LHCN-M2 (cell line): ENCODE measurements around the gene ST3GAL2. TPM values are rescaled to one million over a fixed set of nuclear protein-coding genes. Genes with fewer than 3 reads are reported as not detected.
A peak's percentile ranks its signal among the peaks of the same experiment; 100 is the strongest.
"Not testable (repeated sequence)": the region's sequence is repeated elsewhere in the genome, so short reads cannot be mapped to it uniquely, and the experiment has no call there.

Experiments used
- DNase-seq: peaks from one replicate; pipeline ENCODE4 v3.0.0-alpha.2; 2012; ENCODE audit warnings: low read depth
- total RNA-seq: library from RNA; depleted of rRNA; stranded (reverse); fragments of >200 nt; gene quantifications from 2 replicates; pipeline ENCODE4 v1.2.3, GENCODE V29; 2014

ST3GAL2 gene
- total RNA-seq, 1 experiment from 2014 or later: 23.0 TPM

DNA sequence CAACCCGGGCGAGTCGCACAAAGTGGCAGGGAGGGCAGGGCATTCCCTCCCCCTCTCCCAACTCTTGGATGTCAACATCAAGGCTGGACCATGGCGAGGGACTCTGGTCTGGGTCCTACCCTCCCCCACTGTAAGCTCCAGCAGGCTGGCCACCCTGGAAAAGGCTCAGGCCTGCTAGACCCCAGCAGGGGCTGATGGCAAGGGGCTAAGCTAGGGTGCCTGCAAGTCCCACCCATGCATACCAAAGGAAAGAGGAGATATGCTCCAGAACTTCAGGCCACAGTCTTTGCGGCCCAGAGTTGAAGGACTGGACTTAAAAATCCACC is 19.9 kb downstream of the ST3GAL2 start:
- DNase-seq: no peak

DNA sequence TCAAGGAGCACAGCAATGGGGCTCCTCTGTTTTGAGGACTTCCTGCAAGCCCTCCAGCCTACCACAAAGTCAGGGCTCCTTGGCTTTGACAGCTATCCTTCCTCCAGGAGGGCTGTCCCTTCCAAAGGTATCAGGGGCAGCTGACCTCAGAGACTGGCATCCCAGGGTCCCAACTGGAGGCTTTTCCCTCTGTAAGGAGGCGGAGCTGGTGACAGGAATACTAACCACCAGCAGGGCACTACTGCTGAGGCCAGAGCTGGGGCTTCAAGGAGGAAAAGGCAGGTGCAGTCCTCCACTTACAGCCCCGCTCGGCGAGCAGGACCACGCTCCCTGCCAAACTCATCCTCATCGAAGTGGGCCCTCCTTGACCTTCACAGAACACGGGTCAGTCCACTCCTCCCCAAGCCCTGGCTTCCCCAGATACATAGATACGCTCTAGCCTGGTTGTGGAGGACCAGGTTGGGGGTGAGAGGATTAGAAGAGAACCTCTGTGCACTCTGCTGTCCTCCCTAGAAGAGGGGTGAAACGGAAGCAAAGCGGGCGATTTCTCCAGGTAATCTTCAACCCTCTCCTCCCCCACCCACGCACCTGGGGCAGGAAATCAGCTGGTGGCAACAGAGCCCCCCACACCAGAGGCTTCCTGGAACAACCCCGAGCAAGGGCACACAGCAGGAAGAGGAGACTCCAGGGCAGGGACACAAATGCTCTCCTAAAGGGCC is 20.5 kb downstream of the ST3GAL2 start:
- no peak for DNase-seq

DNA sequence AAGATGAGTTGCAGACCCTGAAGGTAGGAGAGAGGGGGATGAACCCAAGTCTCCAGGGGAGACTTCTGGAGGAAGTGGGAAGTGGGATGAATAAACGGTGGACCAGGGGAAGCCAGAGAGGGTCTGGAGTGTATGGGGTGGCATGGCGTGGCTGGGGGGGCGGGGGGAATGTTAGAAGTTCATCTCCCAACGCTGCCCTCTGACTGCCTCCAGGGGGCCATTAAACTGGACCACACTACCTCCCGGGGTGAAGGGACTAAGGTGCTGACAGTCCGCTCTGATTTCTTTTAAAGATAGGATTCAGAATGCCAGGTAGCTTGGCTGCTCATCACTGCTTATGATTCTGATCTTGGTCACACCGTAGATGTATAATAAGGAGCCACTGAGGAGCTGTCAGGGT is 21.2 kb downstream of the ST3GAL2 start:
- no peak for DNase-seq

DNA sequence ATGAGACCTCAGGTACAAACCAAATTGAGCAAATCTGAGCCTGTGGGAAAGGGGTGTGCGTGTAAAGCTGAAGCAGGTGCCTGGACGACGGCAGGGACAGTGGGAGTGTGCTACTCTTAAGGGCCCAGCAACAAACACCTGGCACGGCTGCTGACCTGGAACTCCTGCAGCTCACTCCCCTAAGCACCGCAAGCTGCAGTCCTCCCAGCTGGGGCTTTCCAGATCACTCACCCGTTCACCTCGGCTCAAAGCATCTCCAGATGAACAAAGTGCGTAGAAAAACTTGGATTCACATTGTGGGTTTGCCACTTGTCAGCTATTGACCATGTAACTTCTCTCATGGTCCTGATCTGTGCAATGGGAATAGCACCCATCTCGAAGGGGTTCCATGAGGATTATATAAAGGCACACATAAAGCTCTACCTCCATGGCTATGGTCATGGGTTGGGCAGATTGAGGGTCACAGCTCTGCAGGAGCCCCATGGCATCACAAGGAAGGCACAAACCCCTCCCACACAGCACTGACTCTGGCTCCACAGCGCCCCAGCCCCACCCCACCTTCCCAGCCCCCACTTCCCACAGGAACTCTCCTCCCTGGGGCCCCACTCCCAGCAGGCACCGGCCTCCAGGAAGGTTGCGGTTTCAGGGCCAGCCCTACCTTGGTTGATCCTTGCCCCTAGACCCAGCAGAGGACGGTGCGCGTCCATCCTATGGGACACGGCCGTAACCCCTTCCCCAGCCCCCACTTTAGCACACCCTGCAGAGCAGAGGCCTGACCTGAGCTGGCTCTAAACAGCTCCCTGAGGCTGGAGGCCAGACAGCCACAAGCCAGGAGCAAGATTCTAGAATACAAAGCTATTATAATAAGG is 21.9 kb downstream of the ST3GAL2 start:
- DNase-seq: no peak

DNA sequence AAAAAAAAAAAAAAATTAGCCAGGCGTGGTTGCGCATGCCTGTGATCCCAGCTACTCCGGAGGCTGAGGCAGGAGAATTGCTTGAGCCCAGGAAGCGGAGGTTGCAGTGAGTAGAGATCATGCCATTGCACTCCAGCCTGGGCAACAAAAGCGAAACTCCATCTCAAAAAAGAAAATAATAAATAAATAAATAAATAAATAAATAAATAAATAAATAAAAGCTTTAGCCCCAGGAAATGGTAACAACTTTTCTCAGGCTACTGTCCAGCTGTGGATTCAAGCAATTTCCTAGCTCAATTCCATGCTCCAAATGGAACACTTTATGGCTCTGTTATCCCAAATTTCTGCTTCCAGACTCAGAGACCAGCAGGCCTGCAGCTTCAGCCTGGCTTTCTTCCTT is 25.3 kb downstream of the ST3GAL2 start:
- DNase-seq: not testable (repeated sequence)

DNA sequence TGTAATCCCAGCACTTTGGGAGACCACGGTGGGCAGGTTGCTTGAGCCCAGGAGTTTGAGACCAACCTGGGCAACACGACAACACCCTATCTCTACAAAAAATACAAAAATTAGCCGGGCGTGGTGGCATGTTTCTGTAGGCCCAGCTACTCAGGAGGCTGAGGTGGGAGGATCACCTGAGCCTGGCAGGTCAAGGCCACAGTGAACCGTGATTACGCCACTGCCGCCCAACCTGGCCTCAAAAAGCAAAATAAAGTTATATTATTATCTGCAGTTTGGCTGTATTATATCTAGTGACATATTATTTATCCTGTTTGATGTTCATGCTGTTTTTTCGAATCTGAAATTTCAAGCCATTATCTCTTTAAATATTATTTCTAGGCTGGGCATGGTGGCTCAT is 26.5 kb downstream of the ST3GAL2 start:
- no peak for DNase-seq

DNA sequence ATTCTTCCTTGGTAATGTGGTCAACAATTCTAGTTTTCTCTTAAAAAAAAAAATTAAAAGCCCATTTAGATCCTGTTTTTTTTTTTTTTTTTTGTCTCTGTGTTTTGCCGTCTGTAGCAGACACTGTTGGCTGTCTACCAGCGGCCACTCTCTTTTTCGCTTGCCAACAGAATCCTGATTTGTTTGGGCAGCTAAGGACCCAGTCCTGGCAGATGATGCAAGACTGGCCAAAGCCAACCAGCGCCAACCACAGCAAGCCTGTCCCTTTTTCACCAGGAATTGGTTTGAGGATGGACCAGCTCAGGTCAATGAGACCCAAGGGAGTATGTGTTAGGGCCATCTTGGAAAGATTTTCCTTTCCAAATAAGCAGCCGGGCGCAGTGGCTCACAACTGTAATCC is 28.2 kb downstream of the ST3GAL2 start:
- DNase-seq: no peak

DNA sequence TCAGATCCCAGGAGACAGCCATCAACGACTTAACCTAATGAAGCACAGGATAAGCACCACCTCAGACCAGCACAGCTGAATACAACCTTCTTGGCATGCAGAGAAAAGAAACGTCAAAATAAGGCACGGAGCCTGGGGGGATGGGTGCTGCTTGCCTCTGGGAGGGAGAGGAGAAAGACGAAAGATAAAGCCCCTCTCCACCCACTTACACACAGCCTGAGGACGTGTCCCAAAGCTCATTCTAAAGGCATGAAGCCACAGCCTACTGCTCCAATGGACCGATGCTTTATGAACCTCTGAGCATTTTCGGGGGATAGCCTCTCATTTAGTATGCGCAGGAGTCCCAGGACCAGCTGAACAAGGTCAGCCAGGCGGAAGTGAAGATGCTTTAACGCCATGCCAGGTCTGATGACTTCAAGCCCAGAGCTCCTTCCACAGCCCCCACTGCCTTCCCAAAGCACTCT is 31.1 kb downstream of the ST3GAL2 start:
- DNase-seq: no peak

DNA sequence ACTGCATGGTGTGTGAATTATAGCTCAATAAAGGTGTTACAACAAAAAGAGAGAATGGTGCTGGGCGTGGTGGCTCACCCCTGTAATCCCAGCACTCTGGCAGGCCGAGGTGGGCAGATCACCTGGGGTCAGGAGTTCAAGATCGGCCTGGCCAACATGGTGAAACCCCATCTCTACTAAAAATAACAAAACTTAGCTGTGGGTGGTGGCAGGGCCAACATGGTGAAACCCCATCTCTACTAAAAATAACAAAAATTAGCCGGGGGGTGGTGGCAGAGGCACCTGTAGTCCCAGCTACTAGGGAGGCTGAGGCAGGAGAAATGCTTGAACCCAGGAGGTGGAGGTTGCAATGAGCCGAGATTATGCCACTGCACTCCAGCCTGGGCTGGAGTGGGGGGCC is 32.8 kb downstream of the ST3GAL2 start:
- DNase-seq: not testable (repeated sequence)

DNA sequence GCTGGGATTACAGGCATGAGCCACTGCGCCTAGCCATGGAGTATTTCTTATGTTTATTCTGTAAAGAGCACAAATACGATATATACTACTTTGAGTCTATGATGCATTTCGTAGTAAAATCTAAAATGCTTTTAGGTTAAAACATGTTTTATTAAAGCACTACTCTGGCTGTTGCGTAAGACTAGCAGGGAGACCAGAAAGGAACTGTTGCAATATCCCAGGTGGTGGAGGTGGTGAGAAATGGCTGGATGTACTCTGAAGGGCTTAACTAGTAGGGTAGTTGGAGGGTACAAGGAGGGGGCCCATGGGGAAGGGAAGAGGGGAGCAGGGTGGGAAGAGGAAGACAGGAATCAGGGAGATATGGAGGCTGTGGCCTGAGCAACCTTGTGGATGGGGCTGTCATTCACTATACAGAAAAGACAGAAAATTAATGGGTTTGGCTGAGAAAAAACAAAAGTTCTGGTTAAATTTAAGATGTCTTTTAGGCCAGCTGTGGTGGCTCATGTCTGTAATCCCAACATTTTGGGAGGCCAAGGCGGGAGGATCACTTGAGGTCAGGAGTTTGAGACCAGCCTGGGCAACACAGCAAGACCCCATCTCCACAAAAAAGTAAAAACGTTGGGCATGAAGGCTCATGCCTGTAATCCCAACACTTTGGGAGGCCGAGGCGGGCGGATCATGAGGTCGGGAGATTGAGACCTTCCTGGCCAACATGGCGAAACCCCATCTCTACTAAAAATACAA is 35.8 kb downstream of the ST3GAL2 start:
- no peak for DNase-seq

DNA sequence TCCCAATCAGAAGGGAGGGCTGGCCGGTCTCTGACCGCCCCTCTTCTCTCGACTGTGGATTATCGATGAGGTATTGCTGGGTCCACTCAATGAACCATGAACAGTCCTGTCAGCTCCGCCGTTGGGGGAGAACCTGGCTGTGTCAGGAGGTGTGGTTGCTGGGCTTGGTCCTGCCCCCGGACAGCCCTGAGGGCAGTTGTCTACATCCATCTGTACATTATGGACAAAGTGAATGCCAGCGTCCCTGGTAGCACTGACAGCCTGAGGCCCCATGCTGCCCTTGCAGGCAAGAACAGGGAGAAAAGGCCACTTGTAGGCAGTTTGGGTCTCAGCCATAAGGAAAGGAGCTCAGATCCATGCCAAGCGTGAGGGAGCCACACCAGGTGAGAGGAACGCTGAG is 38.9 kb downstream of the ST3GAL2 start:
- no peak for DNase-seq

DNA sequence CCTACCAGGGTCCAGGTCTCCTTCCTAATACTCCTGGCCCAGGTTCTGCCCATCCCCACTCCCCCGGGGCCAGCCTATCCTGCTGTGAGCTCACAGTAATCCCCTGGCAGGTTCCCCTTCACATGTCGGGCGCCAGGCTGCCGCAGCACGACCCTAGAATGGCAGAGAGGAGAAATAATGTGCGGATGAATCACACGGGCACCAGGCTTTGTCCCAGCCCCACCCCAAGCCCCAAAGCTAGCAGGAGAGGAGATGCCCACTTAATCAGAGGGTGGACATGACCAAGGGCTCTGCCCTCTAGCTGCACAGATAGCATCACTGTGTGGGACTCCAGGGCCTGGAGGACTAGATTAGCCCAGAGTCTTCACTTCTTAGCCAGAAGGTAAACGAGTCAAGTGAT is 39.5 kb downstream of the ST3GAL2 start:
- DNase-seq: no peak

DNA sequence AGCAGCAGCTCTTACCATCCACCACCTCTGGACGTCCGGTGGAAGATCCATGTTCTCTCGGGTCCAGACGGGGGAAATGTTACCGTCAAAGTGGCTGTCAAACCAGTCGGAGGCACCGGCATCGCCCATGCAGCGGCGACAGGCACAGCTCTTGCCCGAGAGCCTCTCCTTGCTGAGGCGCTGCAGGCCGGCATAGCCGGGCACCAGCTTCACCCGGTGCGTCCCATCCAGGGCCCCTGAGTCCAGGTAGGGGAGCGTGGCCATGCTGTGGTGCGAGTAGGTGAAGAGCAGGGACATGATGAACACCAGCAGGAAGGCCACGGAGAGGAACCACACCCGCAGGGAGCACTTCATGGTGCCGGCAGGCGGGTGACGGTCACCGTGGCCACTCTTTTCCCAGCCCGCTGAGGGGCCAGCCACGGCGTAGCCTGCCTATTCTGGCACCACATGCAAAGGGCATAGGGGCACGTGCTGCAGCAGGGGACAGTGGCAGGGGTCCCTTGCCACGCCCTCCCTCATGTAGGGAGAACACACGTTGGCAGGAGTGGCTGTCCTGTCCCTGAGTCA is 40.6 kb downstream of the ST3GAL2 start:
- DNase-seq: no peak

DNA sequence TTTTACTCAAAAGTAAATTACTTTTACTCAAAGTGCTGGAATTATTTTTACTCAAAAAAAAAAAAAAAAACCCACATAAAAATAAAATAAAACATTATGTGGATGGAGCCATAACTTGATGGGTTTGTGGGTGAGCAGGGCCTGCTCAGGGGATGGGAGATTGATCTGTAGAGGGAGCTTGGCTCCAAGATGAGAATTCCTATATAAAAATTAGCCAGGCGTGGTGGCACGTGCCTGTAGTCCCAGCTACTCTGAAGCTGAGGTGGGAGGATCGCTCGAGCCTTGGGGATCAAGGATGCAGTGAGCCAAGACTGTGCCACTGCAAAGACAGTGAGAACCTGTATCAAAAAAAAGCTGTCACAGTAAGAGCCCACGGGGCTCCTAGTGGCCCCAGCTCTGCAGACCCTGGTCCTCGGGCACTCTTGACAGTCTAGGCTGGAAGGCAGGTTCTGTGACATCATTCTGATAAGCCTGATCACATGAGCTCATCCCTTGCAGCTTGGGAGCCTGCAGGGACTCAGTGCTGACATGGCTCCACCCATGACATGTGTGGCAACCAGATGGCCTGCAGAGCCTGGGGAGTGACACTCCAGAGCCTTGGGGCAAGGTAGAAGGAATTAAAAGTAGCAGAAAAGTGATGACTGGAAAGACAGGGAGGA is 42.5 kb downstream of the ST3GAL2 start:
- DNase-seq: peak; percentile 19

DNA sequence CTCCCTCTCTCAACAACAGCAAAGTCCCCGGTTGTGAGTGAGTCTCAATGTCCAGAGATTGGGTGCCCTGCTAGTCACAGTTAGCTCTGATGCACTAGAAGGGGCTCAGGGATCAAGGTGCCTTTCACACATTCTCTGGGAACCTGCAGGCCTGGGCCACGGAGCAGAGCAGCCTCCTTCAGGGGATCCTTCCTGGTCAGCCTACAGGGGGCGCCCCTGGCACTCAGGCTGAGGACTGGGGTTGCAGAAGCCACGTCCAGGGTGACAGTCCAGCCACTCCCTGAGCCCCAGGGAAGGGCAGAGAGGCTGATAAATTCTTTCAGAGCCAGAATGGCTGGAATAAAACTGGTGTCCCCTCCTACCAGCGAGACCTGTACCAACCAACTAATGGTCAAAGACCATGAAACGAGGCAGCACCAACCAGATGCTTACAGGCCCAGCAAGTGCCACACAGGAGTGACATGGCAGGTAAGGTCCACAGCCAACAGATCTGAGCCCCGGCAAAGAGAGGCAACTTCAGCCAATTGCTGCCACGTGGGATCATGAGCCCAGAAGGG is 43.5 kb downstream of the ST3GAL2 start:
- DNase-seq: peak; percentile 30

DNA sequence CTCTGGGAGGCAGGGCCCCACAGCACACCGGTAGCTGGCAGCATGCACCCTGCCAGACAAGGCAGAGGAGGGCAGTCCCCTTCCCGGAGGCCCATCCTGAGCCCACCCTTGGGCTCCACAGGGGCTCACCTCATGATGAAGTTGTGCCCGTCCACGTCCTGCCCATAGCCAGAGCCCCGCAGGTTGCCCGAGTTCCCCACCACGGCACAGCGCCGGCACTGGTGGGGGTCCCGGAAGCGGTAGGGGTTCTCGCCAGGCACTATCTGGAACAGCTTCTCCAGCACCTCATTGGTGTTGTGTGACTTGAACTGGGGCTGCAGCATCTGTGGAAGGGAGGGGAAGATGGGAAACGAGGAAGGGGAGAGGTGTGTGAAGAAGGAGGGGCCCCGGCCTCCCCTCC is 44.0 kb downstream of the ST3GAL2 start:
- no peak for DNase-seq

DNA sequence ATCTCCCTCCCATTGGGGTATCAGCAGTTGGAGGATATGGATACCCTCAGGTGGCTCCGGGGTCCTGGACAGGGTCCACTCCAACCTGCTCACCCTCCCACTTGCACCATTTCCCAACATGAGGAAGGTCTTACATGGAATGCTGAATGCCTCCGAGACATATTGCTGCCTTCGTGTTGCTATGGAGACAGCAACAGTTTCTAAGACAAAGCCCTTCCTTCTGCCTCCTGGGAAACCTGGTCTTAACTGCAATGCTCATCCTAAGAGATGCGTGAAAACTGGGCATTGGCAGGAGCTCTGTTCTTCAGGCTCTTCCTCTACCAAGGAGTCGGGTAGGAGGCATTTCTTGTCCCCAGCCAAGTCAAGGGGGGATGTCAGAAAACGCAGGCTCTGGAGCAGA is 45.2 kb downstream of the ST3GAL2 start:
- DNase-seq: no peak

DNA sequence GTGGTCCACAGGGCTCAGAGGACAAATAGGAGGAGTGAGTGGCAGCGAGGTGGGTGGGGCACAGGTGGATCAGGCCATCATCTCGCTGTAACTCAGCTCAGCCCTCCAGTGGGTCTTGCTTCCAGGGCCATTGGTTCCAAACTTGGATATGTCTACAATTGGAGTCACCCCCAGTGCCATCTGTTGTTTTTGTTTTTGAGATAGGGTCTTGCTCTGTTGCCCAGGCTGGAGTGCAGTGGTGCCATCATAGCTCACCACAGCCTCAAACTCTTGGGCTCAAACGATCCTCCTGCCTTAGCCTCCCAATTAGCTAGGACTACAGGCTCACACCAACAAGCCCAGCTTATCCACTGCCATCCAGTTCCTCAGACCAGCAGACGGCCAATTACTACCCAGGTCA is 46.3 kb downstream of the ST3GAL2 start:
- DNase-seq: no peak

DNA sequence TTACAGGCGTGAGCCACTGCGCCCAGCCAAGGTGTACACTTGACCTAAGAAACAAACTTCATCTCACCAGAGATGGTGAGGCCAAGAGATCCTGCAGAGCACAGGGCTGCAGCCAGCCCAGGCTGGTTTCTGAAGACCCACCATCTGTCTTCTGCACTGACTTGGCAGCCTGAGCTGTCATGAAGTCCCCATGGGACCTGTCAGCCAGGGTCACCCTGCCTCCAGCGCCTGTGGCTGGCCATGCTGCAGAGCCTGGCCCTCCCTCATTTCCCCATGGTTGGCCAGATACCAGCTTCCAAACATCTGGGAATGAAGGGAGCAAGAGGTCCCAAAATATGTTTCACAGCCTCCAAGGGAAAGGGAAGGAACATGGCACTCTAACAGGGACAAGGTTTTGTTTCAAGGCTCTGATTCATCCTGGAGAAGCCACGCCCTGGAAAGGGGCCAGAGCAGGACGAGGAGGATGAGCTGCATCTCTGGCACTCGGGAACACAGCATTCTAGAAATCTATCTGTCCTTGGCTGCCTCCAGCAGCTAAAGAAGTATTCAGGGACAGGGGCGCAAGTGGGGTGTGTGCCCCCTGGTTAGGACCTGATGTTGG is 46.9 kb downstream of the ST3GAL2 start:
- DNase-seq: peak; percentile 72

DNA sequence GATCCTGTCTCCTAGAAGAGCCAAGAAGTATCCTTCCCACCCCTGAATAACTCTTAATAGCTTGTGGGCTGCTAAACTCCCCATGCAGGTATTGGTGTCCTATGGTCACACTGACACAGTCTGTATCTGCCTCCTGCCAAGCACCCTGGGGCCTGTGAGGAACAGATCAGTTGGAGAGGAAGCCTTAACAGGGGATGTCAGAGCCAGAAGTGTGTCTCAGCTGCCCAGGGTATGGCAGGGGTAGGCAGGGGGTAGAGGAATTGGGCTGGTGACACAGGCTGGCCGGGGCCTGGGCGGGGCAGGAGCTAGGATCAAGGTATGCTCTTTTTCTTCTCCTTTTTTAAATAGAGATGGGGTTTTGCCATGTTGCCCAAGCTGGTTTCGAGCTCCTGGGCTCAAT is 47.5 kb downstream of the ST3GAL2 start:
- DNase-seq: no peak

DNA sequence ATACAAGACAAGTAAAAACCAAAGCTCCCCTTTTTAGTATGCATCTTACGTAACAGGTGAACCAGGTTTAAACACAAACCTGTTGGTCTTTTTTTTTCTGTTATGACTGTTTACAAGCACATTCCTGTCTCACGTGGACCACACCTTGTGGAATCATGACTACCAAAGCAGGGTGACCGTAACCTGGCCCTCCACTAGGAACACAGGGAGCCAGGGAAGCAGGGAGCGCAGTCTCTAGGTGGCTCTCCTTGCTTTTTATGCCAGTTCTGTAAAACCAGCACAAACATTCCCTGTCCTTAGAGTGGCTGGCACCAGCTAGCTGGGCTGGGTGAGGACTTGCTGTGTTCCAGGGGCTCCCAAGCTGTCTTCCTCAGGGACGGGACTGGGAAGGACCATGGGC is 48.1 kb downstream of the ST3GAL2 start:
- DNase-seq: no peak
